ENCODE measurements around the gene BRF1. TPM values are rescaled to one million over a fixed set of nuclear protein-coding genes. Genes with fewer than 3 reads are reported as not detected.

The BRF1 gene
- total RNA-seq, 1 experiment from 2014 or later, result 26.4 TPM

DNA sequence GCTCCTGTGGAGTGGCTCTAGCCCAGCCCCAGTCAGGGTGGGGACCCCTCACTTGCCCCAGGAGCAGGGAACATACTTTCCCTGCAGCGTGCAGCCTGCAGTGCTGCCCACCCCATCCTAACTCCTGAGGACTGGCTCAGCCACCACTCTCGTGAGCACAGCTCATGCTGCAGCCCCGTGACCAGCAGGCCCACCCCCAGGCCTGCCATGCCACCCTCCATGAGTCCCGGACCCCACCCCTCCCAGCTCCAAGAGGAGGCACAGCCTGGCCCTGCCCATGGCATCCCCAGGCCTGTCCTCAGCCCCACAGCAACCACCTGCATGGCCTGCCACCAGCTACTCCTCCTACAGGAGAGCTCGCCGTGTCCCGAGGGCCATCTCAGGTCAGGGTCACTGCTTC, 128.3 kb downstream of the BRF1 start (continued):
- TF ChIP-seq, protein P1, sequence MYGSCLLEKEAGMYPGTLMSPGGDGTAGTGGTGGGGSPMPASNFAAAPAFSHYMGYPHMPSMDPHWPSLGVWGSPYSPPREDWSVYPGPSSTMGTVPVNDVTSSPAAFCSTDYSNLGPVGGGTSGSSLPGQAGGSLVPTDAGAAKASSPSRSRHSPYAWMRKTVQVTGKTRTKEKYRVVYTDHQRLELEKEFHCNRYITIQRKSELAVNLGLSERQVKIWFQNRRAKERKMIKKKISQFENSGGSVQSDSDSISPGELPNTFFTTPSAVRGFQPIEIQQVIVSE (CRISPR knock-in tag; IDR thresholded peaks at IDR 0.05; ENCODE audit: borderline replicate concordance), result no peak
- TF ChIP-seq SMAD3 (CRISPR knock-in tag; IDR thresholded peaks at IDR 0.05; ENCODE audit: borderline replicate concordance), result no peak
- TF ChIP-seq, protein P2, sequence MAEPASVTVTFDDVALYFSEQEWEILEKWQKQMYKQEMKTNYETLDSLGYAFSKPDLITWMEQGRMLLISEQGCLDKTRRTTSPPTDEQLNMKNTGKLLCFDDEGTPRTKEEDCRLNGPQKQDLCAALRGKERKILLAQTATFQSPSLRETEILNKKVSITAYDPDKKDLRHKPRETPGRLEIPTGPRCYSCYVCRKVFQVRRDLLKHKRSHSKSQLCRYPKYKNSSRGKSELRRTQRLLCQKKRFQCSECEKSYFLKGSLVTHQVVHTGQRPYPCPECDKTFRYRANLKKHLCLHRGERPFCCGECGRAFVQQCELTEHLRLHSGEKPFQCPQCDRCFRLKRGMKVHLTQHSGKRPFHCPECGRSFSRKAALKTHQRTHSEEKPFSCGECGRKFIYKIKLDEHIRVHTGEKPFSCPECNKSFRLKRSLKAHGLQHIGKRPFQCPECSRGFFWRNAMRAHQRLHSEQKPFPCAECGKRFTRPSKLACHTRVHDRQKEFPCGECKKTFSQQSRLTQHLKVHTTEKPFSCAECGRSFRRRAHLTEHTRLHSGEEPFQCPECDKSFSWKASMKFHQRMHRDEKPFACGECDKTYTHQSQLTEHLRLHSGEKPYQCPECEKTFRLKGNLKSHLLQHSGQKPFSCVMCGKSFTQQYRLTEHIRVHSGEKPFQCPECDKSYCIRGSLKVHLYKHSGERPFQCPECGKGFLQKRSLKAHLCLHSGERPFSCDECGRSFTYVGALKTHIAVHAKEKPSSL (CRISPR knock-in tag; conservative IDR thresholded peaks at IDR 0.05), result no peak
- TF ChIP-seq ETV6 (CRISPR knock-in tag; IDR thresholded peaks at IDR 0.05), result no peak
- no peak for TF ChIP-seq MYBL2 (CRISPR knock-in tag; IDR thresholded peaks at IDR 0.05)
- TF ChIP-seq, protein P3, sequence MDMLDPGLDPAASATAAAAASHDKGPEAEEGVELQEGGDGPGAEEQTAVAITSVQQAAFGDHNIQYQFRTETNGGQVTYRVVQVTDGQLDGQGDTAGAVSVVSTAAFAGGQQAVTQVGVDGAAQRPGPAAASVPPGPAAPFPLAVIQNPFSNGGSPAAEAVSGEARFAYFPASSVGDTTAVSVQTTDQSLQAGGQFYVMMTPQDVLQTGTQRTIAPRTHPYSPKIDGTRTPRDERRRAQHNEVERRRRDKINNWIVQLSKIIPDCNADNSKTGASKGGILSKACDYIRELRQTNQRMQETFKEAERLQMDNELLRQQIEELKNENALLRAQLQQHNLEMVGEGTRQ (CRISPR knock-in tag; IDR thresholded peaks at IDR 0.05), result no peak

DNA sequence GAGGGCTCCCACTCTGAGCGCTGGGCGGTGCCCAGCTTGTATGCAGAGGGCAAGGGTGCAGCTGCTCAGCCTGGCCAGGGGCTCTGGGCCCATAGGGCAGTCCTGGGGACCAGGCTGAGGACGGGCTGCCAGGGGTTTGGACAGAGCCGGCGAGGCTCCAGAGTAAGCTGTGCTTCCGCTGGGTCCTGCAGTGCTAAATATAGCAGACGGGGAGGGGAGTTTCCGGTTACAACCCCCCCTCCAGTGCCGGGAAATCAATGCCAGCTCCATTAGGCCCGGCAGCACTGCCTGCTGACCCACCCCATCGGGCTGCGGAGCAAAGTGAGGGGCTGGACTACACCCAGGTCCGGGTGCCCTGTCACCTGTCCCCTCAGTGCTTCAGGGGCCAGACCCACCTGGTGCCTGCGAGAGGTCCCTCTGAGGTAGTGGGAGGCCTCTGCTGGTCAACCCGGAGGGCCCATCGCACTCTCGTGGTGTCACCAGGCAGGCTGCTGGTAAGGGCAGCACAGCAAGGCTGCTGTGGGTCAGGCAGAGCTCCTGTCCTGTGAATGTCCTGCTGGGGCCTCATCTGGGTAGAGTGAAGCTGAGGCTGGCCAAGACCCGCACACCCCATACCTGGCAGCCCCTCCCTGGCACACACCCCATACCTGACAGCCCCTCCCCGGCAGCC, 129.7 kb downstream of the BRF1 start:
- no peak for DNase-seq (ENCODE audit: low spot score)
- POLR2A ChIA-PET, result interaction anchor here (0.6 kb wide), 1 partner anchor 152 kb away, joined by 3 read pairs; no protein-coding TSS in a partner anchor
- CTCF ChIA-PET, result interaction anchor here (0.6 to 7.4 kb wide), 8 partner anchors 11 to 1278 kb away, joined by 3 to 107 read pairs (median 5); partner anchors contain the start of gene NUDT14
- Mint-ChIP-seq H3K36me3 (no peaks in the 10 kb centered on the region), H3K4me3 (no peak overlapping the region), H3K27me3 (ENCODE audit: low read depth) (peaks cover 15% of the 10 kb centered on the region), H3K9me3 (no peaks in the 10 kb centered on the region), H3K4me1 (no peaks in the 10 kb centered on the region), H3K27ac (no peak overlapping the region)
- no peak for ATAC-seq
- TF ChIP-seq, protein P4, sequence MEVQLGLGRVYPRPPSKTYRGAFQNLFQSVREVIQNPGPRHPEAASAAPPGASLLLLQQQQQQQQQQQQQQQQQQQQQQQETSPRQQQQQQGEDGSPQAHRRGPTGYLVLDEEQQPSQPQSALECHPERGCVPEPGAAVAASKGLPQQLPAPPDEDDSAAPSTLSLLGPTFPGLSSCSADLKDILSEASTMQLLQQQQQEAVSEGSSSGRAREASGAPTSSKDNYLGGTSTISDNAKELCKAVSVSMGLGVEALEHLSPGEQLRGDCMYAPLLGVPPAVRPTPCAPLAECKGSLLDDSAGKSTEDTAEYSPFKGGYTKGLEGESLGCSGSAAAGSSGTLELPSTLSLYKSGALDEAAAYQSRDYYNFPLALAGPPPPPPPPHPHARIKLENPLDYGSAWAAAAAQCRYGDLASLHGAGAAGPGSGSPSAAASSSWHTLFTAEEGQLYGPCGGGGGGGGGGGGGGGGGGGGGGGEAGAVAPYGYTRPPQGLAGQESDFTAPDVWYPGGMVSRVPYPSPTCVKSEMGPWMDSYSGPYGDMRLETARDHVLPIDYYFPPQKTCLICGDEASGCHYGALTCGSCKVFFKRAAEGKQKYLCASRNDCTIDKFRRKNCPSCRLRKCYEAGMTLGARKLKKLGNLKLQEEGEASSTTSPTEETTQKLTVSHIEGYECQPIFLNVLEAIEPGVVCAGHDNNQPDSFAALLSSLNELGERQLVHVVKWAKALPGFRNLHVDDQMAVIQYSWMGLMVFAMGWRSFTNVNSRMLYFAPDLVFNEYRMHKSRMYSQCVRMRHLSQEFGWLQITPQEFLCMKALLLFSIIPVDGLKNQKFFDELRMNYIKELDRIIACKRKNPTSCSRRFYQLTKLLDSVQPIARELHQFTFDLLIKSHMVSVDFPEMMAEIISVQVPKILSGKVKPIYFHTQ (CRISPR knock-in tag; IDR thresholded peaks at IDR 0.05), result no peak
- no peak for TF ChIP-seq ZNF138 (CRISPR knock-in tag; conservative IDR thresholded peaks at IDR 0.05)
- TF ChIP-seq NR2C2 (CRISPR knock-in tag; IDR thresholded peaks at IDR 0.05), result no peak
- no peak for TF ChIP-seq ZNF416 (CRISPR knock-in tag; IDR thresholded peaks at IDR 0.05)
- TF ChIP-seq, protein P5, sequence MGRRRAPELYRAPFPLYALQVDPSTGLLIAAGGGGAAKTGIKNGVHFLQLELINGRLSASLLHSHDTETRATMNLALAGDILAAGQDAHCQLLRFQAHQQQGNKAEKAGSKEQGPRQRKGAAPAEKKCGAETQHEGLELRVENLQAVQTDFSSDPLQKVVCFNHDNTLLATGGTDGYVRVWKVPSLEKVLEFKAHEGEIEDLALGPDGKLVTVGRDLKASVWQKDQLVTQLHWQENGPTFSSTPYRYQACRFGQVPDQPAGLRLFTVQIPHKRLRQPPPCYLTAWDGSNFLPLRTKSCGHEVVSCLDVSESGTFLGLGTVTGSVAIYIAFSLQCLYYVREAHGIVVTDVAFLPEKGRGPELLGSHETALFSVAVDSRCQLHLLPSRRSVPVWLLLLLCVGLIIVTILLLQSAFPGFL (CRISPR knock-in tag; IDR thresholded peaks at IDR 0.05; ENCODE audit: borderline replicate concordance), result no peak
- TF ChIP-seq ZNF121 (CRISPR knock-in tag; IDR thresholded peaks at IDR 0.05), result no peak
- TF ChIP-seq GABPB1 (CRISPR knock-in tag; IDR thresholded peaks at IDR 0.05), result no peak
- no peak for TF ChIP-seq FOXP1 (CRISPR knock-in tag; IDR thresholded peaks at IDR 0.05; ENCODE audit: borderline replicate concordance)
- TF ChIP-seq, protein P6, sequence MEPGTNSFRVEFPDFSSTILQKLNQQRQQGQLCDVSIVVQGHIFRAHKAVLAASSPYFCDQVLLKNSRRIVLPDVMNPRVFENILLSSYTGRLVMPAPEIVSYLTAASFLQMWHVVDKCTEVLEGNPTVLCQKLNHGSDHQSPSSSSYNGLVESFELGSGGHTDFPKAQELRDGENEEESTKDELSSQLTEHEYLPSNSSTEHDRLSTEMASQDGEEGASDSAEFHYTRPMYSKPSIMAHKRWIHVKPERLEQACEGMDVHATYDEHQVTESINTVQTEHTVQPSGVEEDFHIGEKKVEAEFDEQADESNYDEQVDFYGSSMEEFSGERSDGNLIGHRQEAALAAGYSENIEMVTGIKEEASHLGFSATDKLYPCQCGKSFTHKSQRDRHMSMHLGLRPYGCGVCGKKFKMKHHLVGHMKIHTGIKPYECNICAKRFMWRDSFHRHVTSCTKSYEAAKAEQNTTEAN (CRISPR knock-in tag; IDR thresholded peaks at IDR 0.05), result no peak

Data from WTC11 (cell line).